MM.1S (cell line): ENCODE data around the gene BMPR1A.

Experiments used
- EZH2phosphoT487 ChIP-seq: fragments of 300-600 bp; sonication (generic); IDR thresholded peaks from 2 replicates; pipeline ENCODE4 v1.6.1; 2018; ENCODE audit warnings: antibody characterized with exemption, low read length
- TF ChIP-seq, protein P1 (sequence below): fragments of 300-600 bp; sonication (generic); IDR thresholded peaks from 2 replicates; pipeline ENCODE4 v1.5.1; 2016; ENCODE audit warnings: antibody characterized with exemption, low read length, mixed read lengths

DNA sequence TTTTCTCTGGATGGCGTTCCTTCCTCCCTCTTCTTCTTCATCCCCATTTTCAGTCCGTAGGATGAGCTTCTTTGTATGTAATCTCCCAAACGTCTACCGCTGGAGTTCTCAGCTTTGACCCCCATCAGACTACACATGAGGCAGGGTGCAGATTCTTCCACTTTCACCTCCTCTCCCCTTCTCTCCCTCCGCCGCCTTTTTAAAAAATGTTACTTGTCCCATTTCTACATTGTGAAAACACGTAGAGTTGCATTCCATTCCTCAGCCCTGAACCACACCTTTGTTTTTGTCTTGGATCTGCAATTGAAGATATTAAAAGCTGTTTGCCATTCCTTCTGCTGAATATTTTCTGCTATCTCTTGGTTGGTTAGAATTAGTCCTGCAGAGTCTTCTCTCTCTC, 218.1 kb downstream of the BMPR1A start:
- TF ChIP-seq, protein P1, sequence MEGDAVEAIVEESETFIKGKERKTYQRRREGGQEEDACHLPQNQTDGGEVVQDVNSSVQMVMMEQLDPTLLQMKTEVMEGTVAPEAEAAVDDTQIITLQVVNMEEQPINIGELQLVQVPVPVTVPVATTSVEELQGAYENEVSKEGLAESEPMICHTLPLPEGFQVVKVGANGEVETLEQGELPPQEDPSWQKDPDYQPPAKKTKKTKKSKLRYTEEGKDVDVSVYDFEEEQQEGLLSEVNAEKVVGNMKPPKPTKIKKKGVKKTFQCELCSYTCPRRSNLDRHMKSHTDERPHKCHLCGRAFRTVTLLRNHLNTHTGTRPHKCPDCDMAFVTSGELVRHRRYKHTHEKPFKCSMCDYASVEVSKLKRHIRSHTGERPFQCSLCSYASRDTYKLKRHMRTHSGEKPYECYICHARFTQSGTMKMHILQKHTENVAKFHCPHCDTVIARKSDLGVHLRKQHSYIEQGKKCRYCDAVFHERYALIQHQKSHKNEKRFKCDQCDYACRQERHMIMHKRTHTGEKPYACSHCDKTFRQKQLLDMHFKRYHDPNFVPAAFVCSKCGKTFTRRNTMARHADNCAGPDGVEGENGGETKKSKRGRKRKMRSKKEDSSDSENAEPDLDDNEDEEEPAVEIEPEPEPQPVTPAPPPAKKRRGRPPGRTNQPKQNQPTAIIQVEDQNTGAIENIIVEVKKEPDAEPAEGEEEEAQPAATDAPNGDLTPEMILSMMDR: no peak
- no peak for TF ChIP-seq EZH2phosphoT487
